Hepatocyte (in vitro differentiated cells): ENCODE measurements around the gene WDTC1. TPM values are rescaled to one million over a fixed set of nuclear protein-coding genes. Genes with fewer than 3 reads are reported as not detected.
"Not testable (repeated sequence)": the region's sequence is repeated elsewhere in the genome, so short reads cannot be mapped to it uniquely, and the experiment has no call there.

Experiments used
- DNase-seq: peaks from one replicate; pipeline ENCODE4 v3.0.0-alpha.2; 2016; ENCODE audit warnings: low spot score
- H2AFZ ChIP-seq: fragments of 200-600 bp; sonication (generic); 2 replicates; pipeline ENCODE4 v1.6.0; 2016; ENCODE audit warnings: antibody characterized with exemption, mild to moderate bottlenecking
- H3K27ac ChIP-seq: fragments of 200-600 bp; sonication (generic); 2 replicates; pipeline ENCODE4 v1.5.1; 2016; ENCODE audit warnings: mild to moderate bottlenecking
- H3K27me3 ChIP-seq: fragments of 200-600 bp; sonication (generic); 2 replicates; pipeline ENCODE4 v1.6.1; 2016
- H3K36me3 ChIP-seq: fragments of 200-600 bp; sonication (generic); replicated peaks from 2 replicates; pipeline ENCODE4 v1.5.1; 2016; ENCODE audit warnings: low read depth; ENCODE audit not compliant: insufficient read depth
- H3K4me1 ChIP-seq: fragments of 200-600 bp; sonication (generic); 2 replicates; pipeline ENCODE4 v1.5.1; 2016; ENCODE audit warnings: mild to moderate bottlenecking, moderate library complexity; ENCODE audit not compliant: insufficient read depth
- H3K4me2 ChIP-seq: fragments of 200-600 bp; sonication (generic); 2 replicates; pipeline ENCODE4 v1.6.0; 2016
- H3K4me3 ChIP-seq: fragments of 200-600 bp; sonication (generic); 2 replicates; pipeline ENCODE4 v1.5.1; 2016; ENCODE audit warnings: mild to moderate bottlenecking
- H3K79me2 ChIP-seq: fragments of 200-600 bp; sonication (generic); 2 replicates; pipeline ENCODE4 v1.6.0; 2017; ENCODE audit warnings: mild to moderate bottlenecking
- H3K9me2 ChIP-seq: fragments of 200-600 bp; sonication (generic); replicated peaks from 2 replicates; pipeline ENCODE4 v1.6.0; 2017; ENCODE audit warnings: mild to moderate bottlenecking; ENCODE audit not compliant: insufficient read depth
- H3K9me3 ChIP-seq: fragments of 200-600 bp; sonication (generic); 2 replicates; pipeline ENCODE4 v1.5.1; 2016; ENCODE audit warnings: low read depth, mild to moderate bottlenecking
- H4K20me1 ChIP-seq: fragments of 200-600 bp; sonication (generic); 2 replicates; pipeline ENCODE4 v1.6.0; 2016; ENCODE audit warnings: mild to moderate bottlenecking; ENCODE audit not compliant: insufficient read depth, poor library complexity, severe bottlenecking
- EZH2 ChIP-seq: fragments of 200-600 bp; sonication (generic); IDR thresholded peaks from 2 replicates; pipeline ENCODE4 v1.6.1; 2016; ENCODE audit warnings: antibody characterized with exemption, mild to moderate bottlenecking, borderline replicate concordance
- EZH2phosphoT487 ChIP-seq: fragments of 200-600 bp; sonication (generic); IDR thresholded peaks from one replicate; pipeline ENCODE4 v1.6.1; 2018; ENCODE audit warnings: antibody characterized with exemption, mild to moderate bottlenecking, low read depth, moderate library complexity; ENCODE audit not compliant: unreplicated experiment, severe bottlenecking
- WGBS: methylation state at CpG from one replicate; pipeline ENCODE4 v1.1.6; 2016; ENCODE audit warnings: low lambda C conversion rate; ENCODE audit errors: missing lambda C conversion rate; 5-methylcytosine and 5-hydroxymethylcytosine counted together
- polyA plus RNA-seq: library from polyadenylated mRNA; unstranded; fragments of >200 nt; fragmentation: Nextera tagmentation; extraction: Ambion mirVana; gene quantifications from 2 replicates; pipeline ENCODE4 v1.2.1, GENCODE V29; 2016
- total RNA-seq: library from RNA; depleted of rRNA; stranded (reverse); fragments of >200 nt; gene quantifications from 2 replicates; pipeline ENCODE4 v1.2.3, GENCODE V29; 2014
- TF ChIP-seq, protein P1 (sequence below): fragments of 200-600 bp; sonication (generic); IDR thresholded peaks from 2 replicates; pipeline ENCODE4 v1.5.1; 2016; ENCODE audit warnings: antibody characterized with exemption, mild to moderate bottlenecking; ENCODE audit not compliant: poor library complexity

WDTC1 gene
- total and polyA plus RNA-seq, 2 experiments from 2014 or later: 11.0 to 22.8 TPM

- H3K27ac ChIP-seq: peak overlapping the region; percentile 31
- 100% methylated on average over 1 of the region's 1 CpG for WGBS
- TF ChIP-seq EZH2phosphoT487 (no peak), EZH2 (no peak)
- TF ChIP-seq, protein P1, sequence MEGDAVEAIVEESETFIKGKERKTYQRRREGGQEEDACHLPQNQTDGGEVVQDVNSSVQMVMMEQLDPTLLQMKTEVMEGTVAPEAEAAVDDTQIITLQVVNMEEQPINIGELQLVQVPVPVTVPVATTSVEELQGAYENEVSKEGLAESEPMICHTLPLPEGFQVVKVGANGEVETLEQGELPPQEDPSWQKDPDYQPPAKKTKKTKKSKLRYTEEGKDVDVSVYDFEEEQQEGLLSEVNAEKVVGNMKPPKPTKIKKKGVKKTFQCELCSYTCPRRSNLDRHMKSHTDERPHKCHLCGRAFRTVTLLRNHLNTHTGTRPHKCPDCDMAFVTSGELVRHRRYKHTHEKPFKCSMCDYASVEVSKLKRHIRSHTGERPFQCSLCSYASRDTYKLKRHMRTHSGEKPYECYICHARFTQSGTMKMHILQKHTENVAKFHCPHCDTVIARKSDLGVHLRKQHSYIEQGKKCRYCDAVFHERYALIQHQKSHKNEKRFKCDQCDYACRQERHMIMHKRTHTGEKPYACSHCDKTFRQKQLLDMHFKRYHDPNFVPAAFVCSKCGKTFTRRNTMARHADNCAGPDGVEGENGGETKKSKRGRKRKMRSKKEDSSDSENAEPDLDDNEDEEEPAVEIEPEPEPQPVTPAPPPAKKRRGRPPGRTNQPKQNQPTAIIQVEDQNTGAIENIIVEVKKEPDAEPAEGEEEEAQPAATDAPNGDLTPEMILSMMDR: no peak
Measured at GRCh38 chr1:27193194-27193593, 41.2 kb upstream of the WDTC1 start.

DNA sequence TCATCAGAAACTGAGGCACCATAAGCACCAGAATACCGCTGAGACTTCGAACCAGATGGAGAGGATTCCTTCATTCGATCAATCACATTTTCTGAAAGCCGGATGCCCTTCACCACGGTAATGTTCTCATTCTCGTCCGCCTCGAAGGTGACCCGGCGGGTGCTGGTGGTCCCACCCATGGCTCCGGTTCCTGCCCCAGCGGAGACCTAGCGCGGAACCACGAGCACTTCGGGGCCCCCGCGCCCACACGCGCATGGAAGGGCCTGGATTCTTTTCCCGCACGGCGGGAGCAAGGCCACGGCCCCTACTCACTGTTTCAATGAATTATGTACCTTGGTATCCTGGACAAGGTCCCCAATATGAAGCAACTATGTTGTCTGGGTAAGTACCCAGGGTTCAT, 33.1 kb upstream of the WDTC1 start:
- Histone ChIP-seq H3K9me2 (no peaks in the 10 kb centered on the region), H2AFZ (no peak overlapping the region), H3K4me3 (no peak overlapping the region), H3K79me2 (no peaks in the 10 kb centered on the region), H4K20me1 (no peaks in the 10 kb centered on the region), H3K4me1 (no peaks in the 10 kb centered on the region), H3K36me3 (no peaks in the 10 kb centered on the region), H3K27me3 (no peaks in the 10 kb centered on the region), H3K27ac (no peak overlapping the region), H3K4me2 (no peak overlapping the region), H3K9me3 (no peaks in the 10 kb centered on the region)
- WGBS: 97% methylated on average over 24 of the region's 24 CpGs
- TF ChIP-seq EZH2phosphoT487 (no peak), EZH2 (no peak)
- TF ChIP-seq, protein P1: no peak
- DNase-seq: no peak

More at GRCh38 chr1:27193194-27193593, 41.2 kb upstream of the WDTC1 start:
- Histone ChIP-seq H3K4me1 (peaks cover 3% of the 10 kb centered on the region), H3K9me2 (no peaks in the 10 kb centered on the region), H3K36me3 (no peaks in the 10 kb centered on the region), H3K4me3 (no peak overlapping the region), H3K9me3 (no peaks in the 10 kb centered on the region), H3K4me2 (no peak overlapping the region), H4K20me1 (no peaks in the 10 kb centered on the region), H2AFZ (no peak overlapping the region), H3K79me2 (no peaks in the 10 kb centered on the region), H3K27me3 (no peaks in the 10 kb centered on the region)
- DNase-seq: no peak

DNA sequence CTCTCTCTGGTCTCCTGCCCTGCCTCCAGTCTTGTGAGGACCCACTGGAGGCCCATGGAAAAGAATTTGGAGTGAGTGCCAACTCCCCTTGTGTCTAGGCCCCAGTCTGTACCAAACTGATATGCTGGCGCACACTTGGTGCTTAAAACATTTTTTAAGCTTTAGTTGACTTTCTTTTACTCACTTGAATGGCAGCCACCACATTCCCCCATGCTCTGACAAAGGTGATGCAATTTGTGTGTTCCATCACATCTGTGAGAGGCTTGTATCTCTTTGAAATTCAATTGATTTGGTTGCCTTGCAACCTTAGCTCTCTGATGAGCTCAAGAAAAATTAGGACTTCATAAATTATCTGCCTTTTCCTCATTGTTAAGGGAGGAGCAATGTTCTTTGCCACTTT, 30.5 kb upstream of the WDTC1 start:
- Histone ChIP-seq H2AFZ (no peak overlapping the region), H3K79me2 (no peaks in the 10 kb centered on the region), H3K4me1 (no peaks in the 10 kb centered on the region), H3K9me3 (no peaks in the 10 kb centered on the region), H3K9me2 (no peaks in the 10 kb centered on the region), H3K27me3 (no peaks in the 10 kb centered on the region), H4K20me1 (no peaks in the 10 kb centered on the region), H3K36me3 (no peaks in the 10 kb centered on the region), H3K4me2 (no peak overlapping the region), H3K4me3 (no peak overlapping the region), H3K27ac (no peak overlapping the region)
- TF ChIP-seq EZH2 (no peak), EZH2phosphoT487 (no peak)
- TF ChIP-seq, protein P1: no peak
- DNase-seq: no peak
- 92% methylated on average over 1 of the region's 1 CpG for WGBS

DNA sequence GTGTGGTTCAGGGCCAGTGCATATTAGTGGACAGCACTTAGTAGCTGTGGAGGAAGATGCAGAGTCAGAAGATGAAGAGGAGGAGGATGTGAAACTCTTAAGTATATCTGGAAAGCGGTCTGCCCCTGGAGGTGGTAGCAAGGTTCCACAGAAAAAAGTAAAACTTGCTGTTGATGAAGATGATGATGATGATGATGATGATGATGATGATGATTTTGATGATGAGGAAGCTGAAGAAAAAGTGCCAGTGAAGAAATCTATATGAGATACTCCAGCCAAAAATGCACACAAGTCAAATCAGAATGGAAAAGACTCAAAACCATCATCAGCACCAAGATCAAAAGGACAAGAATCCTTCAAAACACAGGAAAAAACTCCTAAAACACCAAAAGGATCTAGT, 27.2 kb upstream of the WDTC1 start:
- H3K9me3 ChIP-seq, H3K27ac ChIP-seq, H3K9me2 ChIP-seq, H2AFZ ChIP-seq, H3K36me3 ChIP-seq, H3K4me2 ChIP-seq, H3K27me3 ChIP-seq, H4K20me1 ChIP-seq, H3K79me2 ChIP-seq, DNase-seq, H3K4me3 ChIP-seq, H3K4me1 ChIP-seq: not testable (repeated sequence)
- WGBS: 83% methylated on average over 1 of the region's 1 CpG

DNA sequence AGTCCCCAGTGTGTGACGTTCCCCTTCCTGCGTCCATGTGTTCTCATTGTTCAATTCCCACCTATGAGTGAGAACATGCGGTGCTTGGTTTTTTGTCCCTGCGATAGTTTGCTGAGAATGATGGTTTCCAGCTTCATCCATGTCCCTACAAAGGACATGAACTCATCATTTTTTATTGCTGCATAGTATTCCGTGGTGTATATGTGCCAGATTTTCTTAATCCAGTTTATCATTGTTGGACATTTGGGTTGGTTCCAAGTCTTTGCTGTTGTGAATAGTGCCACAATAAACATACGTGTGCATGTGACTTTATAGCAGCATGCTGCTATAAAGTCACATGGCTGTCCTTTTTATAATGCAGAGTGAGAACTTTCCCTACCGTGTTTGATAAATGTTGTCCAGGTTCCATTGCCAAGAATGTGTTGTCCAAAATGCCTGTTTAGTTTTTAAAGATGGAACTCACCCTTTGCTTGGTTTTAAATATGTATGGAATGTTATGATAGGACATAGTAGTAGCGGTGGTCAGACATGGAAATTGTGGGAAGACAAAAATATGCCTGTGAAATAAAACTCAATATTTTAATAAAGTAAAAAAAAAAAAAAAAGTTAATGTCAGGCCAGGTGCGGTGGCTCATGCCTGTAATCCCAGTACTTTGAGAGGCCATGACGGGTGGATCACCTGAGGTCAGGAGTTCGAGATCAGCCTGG, 26.1 kb upstream of the WDTC1 start:
- DNase-seq, H3K4me2 ChIP-seq, H2AFZ ChIP-seq, H3K36me3 ChIP-seq, H3K4me1 ChIP-seq, H3K27ac ChIP-seq, H3K9me3 ChIP-seq, H3K9me2 ChIP-seq, H3K27me3 ChIP-seq, H4K20me1 ChIP-seq, H3K79me2 ChIP-seq, H3K4me3 ChIP-seq: not testable (repeated sequence)
- WGBS: 93% methylated on average over 11 of the region's 11 CpGs
